Heart right ventricle (tissue), 16 donors: ENCODE results near the gene SUV39H1. TPM values are rescaled to one million over a fixed set of nuclear protein-coding genes. Genes with fewer than 3 reads are reported as not detected.
"Not testable (repeated sequence)": the region's sequence is repeated elsewhere in the genome, so short reads cannot be mapped to it uniquely, and the experiment has no call there.

Experiments
- ATAC-seq, 8 donors: fragments of 200-7000 bp; cut with Tn5 transposase; one replicate each; pipeline ENCODE4 v1.9.1; 2020; ENCODE audit warnings: mild to moderate bottlenecking in 8 of 8, moderate library complexity in 8 of 8, moderate number of reproducible peaks in 1 of 8
- DNase-seq, 2 donors: peaks; one replicate each; pipeline ENCODE4 v3.0.0-alpha.2; 2020
- H3K27ac ChIP-seq, 10 donors: fragments of 200-600 bp; sonication (generic) in 2 of 10; one replicate each; pipeline versions ENCODE4 v1.5.0 to v1.8.0; 2020 to 2022; ENCODE audit warnings: mild to moderate bottlenecking in 3 of 10
- H3K27me3 ChIP-seq, 7 donors: fragments of 200-600 bp; one replicate each; pipeline ENCODE4 v1.8.0; 2021 to 2022; ENCODE audit warnings: mild to moderate bottlenecking in 2 of 7
- H3K36me3 ChIP-seq, 9 donors: fragments of 200-600 bp; sonication (generic) in 1 of 9; one replicate each; pipeline versions ENCODE4 v1.5.0 to v1.8.0; 2020 to 2022; ENCODE audit warnings: mild to moderate bottlenecking in 2 of 9
- H3K4me1 ChIP-seq, 9 donors: fragments of 200-600 bp; sonication (generic) in 1 of 9; one replicate each; pipeline versions ENCODE4 v1.5.0 to v1.8.0; 2020 to 2022; ENCODE audit warnings: mild to moderate bottlenecking in 4 of 9
- H3K4me3 ChIP-seq, 10 donors: fragments of 200-600 bp; sonication (generic) in 2 of 10; one replicate each; pipeline versions ENCODE4 v1.5.0 to v1.8.0; 2020 to 2022; ENCODE audit warnings: mild to moderate bottlenecking in 7 of 10, moderate library complexity in 2 of 10
- H3K9me3 ChIP-seq, 11 donors: fragments of 200-600 bp in 10 of 11; sonication (generic) in 2 of 11; one replicate each; pipeline versions ENCODE4 v1.5.0 to v1.8.0; 2013 to 2022; ENCODE audit warnings: mild to moderate bottlenecking in 2 of 11, control low read depth in 1 of 11, moderate library complexity in 1 of 11
- WGBS, 2 donors: extraction: QIAGEN DNeasy Blood & Tissue Kit; methylation state at CpG; one replicate each; pipeline ENCODE4 v1.1.7; 2013; ENCODE audit warnings: inconsistent platforms in 1 of 2; 5-methylcytosine and 5-hydroxymethylcytosine counted together
- intact Hi-C, 10 donors: fragments of 100-400 bp; cut with DNase I; formaldehyde crosslinking; loops; one replicate each; pipeline versions ENCODE4 v1.11.1 to v1.14.2; 2022
- polyA plus RNA-seq, 2 donors: library from polyadenylated mRNA; stranded (reverse); fragments of 200-250 nt; gene quantifications; one replicate each; pipeline ENCODE4 v1.2.3, GENCODE V29; 2013
- total RNA-seq, 10 donors: library from RNA; stranded (reverse); fragmentation: NEBNext Ultra II Directional in 3 of 10; extraction: Animal tissue kit (Norgen Biotek cat#: 25700) in 3 of 10; gene quantifications; one replicate each; pipeline versions ENCODE4 v1.2.1 to v1.2.4, GENCODE V29; 2021 to 2023
- TF ChIP-seq, protein P1 (sequence below), 9 donors: fragments of 200-600 bp; sonication (generic) in 2 of 9; IDR thresholded peaks; one replicate each; pipeline versions ENCODE4 v1.5.0 to v1.8.0; 2021 to 2022; ENCODE audit warnings: antibody characterized with exemption in 9 of 9, mild to moderate bottlenecking in 5 of 9, moderate library complexity in 1 of 9
- donor health status: Arrhythmogenic right ventricular cardiomyopathy.
- donor health status: ischemic (EF 13 %, LVEDD 7.1; RV severe dilation, severe dysfunction).
- donor health status: healthy with polysubstance abuse.
- donor health status: DM: no; HTN: yes; CAD: no.
- donor health status: DM: no; HTN: no; CAD: no.
- donor health status: ischemic (EF 25% LVEDD 6.9; RV normal size, moderate dysfunction).
- donor health status: ischemic (EF 25% LVEDD 5.7; RV mildly dilated, moderate dysfunction).
- donor health status: healthy.
- donor health status: DM: yes; HTN: yes; CAD: no.
- donor health status: Ischemic cardiomyopathy.
- donor health status: ischemic (EF 35%, LVEDD 5.7; RV mildly dilated, moderate dysfunction).
- donor health status: nonischemic (EF 11% LVEDD 7.7; RV severe dilation, severe dysfunction).
- donor health status: DM: yes; HTN: yes; CAD: no.
- donor health status: PGD.
- donor health status: ischemic (EF 29% LVEDD 5.4; RV normal size, mild dysfunction).
- donor health status: nonischemic (EF 23%, LVEDD 6.1; RV moderate dilation, normal function).

SUV39H1 gene
- total and polyA plus RNA-seq, 12 donors, result 1.4 to 5.6 (median 3.1) TPM

GRCh38 chrX:48667509-48667908 lies 29.0 kb upstream of the SUV39H1 start:
- Histone ChIP-seq H3K9me3 (no peaks in the 10 kb centered on the region), H3K36me3 (no peaks in the 10 kb centered on the region), H3K27ac (peak overlapping the region in 1 of 10 donors; percentile 53), H3K4me1 (no peaks in the 10 kb centered on the region), H3K27me3 (peaks cover 0 to 10% (median 0%) of the 10 kb centered on the region in 7 donors), H3K4me3 (no peak overlapping the region)
- WGBS, 2 donors, result 72 to 86% methylated on average over 4 of the region's 4 CpGs
- DNase-seq, result no peak
- TF ChIP-seq, protein P1, sequence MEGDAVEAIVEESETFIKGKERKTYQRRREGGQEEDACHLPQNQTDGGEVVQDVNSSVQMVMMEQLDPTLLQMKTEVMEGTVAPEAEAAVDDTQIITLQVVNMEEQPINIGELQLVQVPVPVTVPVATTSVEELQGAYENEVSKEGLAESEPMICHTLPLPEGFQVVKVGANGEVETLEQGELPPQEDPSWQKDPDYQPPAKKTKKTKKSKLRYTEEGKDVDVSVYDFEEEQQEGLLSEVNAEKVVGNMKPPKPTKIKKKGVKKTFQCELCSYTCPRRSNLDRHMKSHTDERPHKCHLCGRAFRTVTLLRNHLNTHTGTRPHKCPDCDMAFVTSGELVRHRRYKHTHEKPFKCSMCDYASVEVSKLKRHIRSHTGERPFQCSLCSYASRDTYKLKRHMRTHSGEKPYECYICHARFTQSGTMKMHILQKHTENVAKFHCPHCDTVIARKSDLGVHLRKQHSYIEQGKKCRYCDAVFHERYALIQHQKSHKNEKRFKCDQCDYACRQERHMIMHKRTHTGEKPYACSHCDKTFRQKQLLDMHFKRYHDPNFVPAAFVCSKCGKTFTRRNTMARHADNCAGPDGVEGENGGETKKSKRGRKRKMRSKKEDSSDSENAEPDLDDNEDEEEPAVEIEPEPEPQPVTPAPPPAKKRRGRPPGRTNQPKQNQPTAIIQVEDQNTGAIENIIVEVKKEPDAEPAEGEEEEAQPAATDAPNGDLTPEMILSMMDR (IDR thresholded peaks at IDR 0.05), result no peak
- intact Hi-C loops, result no loop called here
- ATAC-seq, result no peak

DNA sequence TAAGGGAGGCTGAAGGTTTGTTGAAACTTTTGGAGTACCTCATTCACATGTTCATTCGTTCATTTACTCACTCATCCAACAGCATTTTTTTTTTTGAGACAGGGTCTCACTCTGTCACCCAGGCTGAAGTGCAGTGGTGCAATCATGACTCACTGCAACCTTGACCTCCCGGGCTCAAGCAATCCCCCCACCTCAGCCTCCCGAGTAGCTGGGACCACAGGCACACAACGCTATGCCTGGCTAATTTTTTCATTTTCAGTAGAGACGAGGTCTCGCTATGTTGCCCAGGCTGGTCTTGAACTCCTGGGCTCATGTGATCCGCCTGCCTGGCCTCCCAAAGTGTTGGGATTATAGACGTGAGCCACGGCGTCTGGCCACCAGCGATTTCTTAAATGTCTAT lies 28.3 kb upstream of the SUV39H1 start:
- H3K4me1 ChIP-seq, H3K4me3 ChIP-seq, intact Hi-C loops, DNase-seq, ATAC-seq, H3K36me3 ChIP-seq, H3K9me3 ChIP-seq: not testable (repeated sequence)
- 85 to 90% methylated on average over 11 of the region's 11 CpGs for WGBS, 2 donors
- H3K27me3 ChIP-seq, result peaks cover 0 to 10% (median 0%) of the 10 kb centered on the region in 7 donors
- H3K27ac ChIP-seq, result peak overlapping the region in 1 of 10 donors; percentile 47

GRCh38 chrX:48676106-48676892 lies 20.2 kb upstream of the SUV39H1 start:
- Histone ChIP-seq H3K4me3 (peak overlapping the region; percentile 65 to 85 (median 76)), H3K27me3 (no peaks in the 10 kb centered on the region), H3K4me1 (peaks cover 0 to 16% (median 0%) of the 10 kb centered on the region in 9 donors), H3K36me3 (no peaks in the 10 kb centered on the region), H3K9me3 (no peaks in the 10 kb centered on the region), H3K27ac (peak overlapping the region; percentile 77 to 94 (median 91))
- TF ChIP-seq, protein P1 (IDR thresholded peaks at IDR 0.05), result no peak
- WGBS, 2 donors, result 0 to 1% methylated on average over 23 to 67 of the region's 67 CpGs
- peak; percentile 97 to 100 (median 99) for ATAC-seq
- intact Hi-C loops, result loop anchor here in 2 of 10 donors (5.0 to 10.0 kb wide), 3 partner anchors 61 to 129 kb away; partner anchors contain the start of gene HDAC6 (in 2 of the 2)
- DNase-seq, result peak; percentile 86 to 90

GRCh38 chrX:48676893-48677270 lies 19.7 kb upstream of the SUV39H1 start:
- peaks cover 0 to 21% (median 0%) of the 10 kb centered on the region in 9 donors for H3K4me1 ChIP-seq
- no peaks in the 10 kb centered on the region for H3K9me3 ChIP-seq
- H3K27ac ChIP-seq, result peak overlapping the region; percentile 77 to 94 (median 91)
- intact Hi-C loops, result loop anchor here in 2 of 10 donors (5.0 to 10.0 kb wide), 3 partner anchors 60 to 128 kb away; partner anchors contain the start of gene HDAC6 (in 2 of the 2)
- H3K27me3 ChIP-seq, result no peaks in the 10 kb centered on the region
- TF ChIP-seq, protein P1 (IDR thresholded peaks at IDR 0.05), result no peak
- WGBS, 2 donors, result 0 to 12% methylated on average over 6 to 9 of the region's 9 CpGs
- ATAC-seq (peak in 3 of 8 donors; percentile 4 to 20 (median 18)), DNase-seq (no peak)
- H3K4me3 ChIP-seq, result peak overlapping the region; percentile 65 to 85 (median 76)
- no peaks in the 10 kb centered on the region for H3K36me3 ChIP-seq
